ENCODE data around the gene LMOD1.
A peak's percentile ranks its signal among the peaks of the same experiment; 100 is the strongest.
"Not testable (repeated sequence)": the region's sequence is repeated elsewhere in the genome, so short reads cannot be mapped to it uniquely, and the experiment has no call there.

Gene LMOD1

GRCh38 chr1:201946224-201946908 lies at the start of gene LMOD1:
Gene LMOD1, minus strand, starts transcription at chr1:201946548. Its CDS starts 208 bp downstream, at chr1:201946340.
- DNase-seq = peak; percentile 40 to 72

- DNase-seq = no peak
These were observed 44.1 kb upstream of the LMOD1 start for GRCh38 chr1:201990427-201990826.

GRCh38 chr1:201989354-201990128 lies 43.2 kb upstream of the LMOD1 start:
- DNase-seq = no peak

- DNase-seq = no peak
These were observed 42.3 kb upstream of the LMOD1 start for GRCh38 chr1:201988601-201989000.

GRCh38 chr1:201985355-201985754 lies 39.0 kb upstream of the LMOD1 start:
- no peak for DNase-seq

GRCh38 chr1:201984446-201984845 lies 38.1 kb upstream of the LMOD1 start:
- no peak for DNase-seq

GRCh38 chr1:201983380-201983805 lies 37.0 kb upstream of the LMOD1 start:
- no peak for DNase-seq

- DNase-seq = peak; percentile 39 to 52
These were observed 36.5 kb upstream of the LMOD1 start, which contains the start of gene RNPEP for GRCh38 chr1:201982623-201983379. Gene RNPEP, plus strand, starts transcription at chr1:201982648. Its CDS starts 19 bp downstream, at chr1:201982667.

GRCh38 chr1:201982082-201982622 lies 35.8 kb upstream of the LMOD1 start:
- peak; percentile 23 to 35 for DNase-seq

- no peak for DNase-seq
These were observed 24.2 kb upstream of the LMOD1 start for GRCh38 chr1:201970334-201971159.

- no peak for DNase-seq
These were observed 22.0 kb upstream of the LMOD1 start for GRCh38 chr1:201968202-201968925.

GRCh38 chr1:201966171-201966570 lies 19.8 kb upstream of the LMOD1 start:
- no peak for DNase-seq

- DNase-seq = no peak
These were observed 17.9 kb upstream of the LMOD1 start for GRCh38 chr1:201964261-201964660.

- DNase-seq = not testable (repeated sequence)
These were observed 16.0 kb upstream of the LMOD1 start for GRCh38 chr1:201962382-201962781.

- DNase-seq = no peak
These were observed 12.0 kb upstream of the LMOD1 start for GRCh38 chr1:201958348-201958747.

- DNase-seq = no peak
These were observed 9.4 kb upstream of the LMOD1 start for GRCh38 chr1:201955729-201956143.

GRCh38 chr1:201955009-201955728 lies 8.8 kb upstream of the LMOD1 start, which contains the start of gene TIMM17A:
Gene TIMM17A, plus strand, starts transcription at chr1:201955503. Its CDS starts 24 bp downstream, at chr1:201955527.
- DNase-seq = peak; percentile 98

GRCh38 chr1:201954263-201955008 lies 8.1 kb upstream of the LMOD1 start:
- no peak for DNase-seq

- no peak for DNase-seq
These were observed 3.1 kb upstream of the LMOD1 start for GRCh38 chr1:201949491-201949890.

- DNase-seq = no peak
These were observed 1.3 kb upstream of the LMOD1 start for GRCh38 chr1:201947697-201948008.
